Measurements from ENCODE around the gene COL9A3.

The COL9A3 gene

GRCh38 chr20:62819494-62820174, 2.8 kb downstream of the COL9A3 start:
- no peaks in the 10 kb centered on the region for H3K79me2 ChIP-seq (ENCODE audit: insufficient read depth, low read length)
- TF ChIP-seq CTCF (IDR thresholded peaks at IDR 0.05; ENCODE audit: insufficient read depth, low read length, poor library complexity, severe bottlenecking) (no peak), EZH2phosphoT487 (conservative IDR thresholded peaks at IDR 0.05; ENCODE audit: low read length) (no peak)
- no peak overlapping the region for H3K4me3 ChIP-seq (ENCODE audit: insufficient read depth, low read length, poor library complexity, severe bottlenecking)
- H3K36me3 ChIP-seq (ENCODE audit: low read length): no peaks in the 10 kb centered on the region
- no peaks in the 10 kb centered on the region for H3K27me3 ChIP-seq (ENCODE audit: low read length)
- no peak overlapping the region for H3K4me2 ChIP-seq (ENCODE audit: low read depth, low read length, poor library complexity, severe bottlenecking)
- no peak overlapping the region for H2AFZ ChIP-seq (ENCODE audit: low read depth, low read length, severe bottlenecking)
- no peak overlapping the region for H3K27ac ChIP-seq (ENCODE audit: low read depth, low read length)
- no peaks in the 10 kb centered on the region for H3F3A ChIP-seq (ENCODE audit: insufficient read depth)
- H3K9me3 ChIP-seq (ENCODE audit: insufficient read depth, low read length): no peaks in the 10 kb centered on the region
- H3K9me2 ChIP-seq (replicated peaks; ENCODE audit: insufficient read depth, low read length): no peaks in the 10 kb centered on the region
- no peak overlapping the region for H3K9ac ChIP-seq (ENCODE audit: low read length)
- no peaks in the 10 kb centered on the region for H4K20me1 ChIP-seq (ENCODE audit: low read depth, low read length)

- Histone ChIP-seq H2AFZ (ENCODE audit: low read depth, low read length, severe bottlenecking) (no peak overlapping the region), H3F3A (ENCODE audit: insufficient read depth) (no peaks in the 10 kb centered on the region), H3K9me3 (ENCODE audit: insufficient read depth, low read length) (no peaks in the 10 kb centered on the region), H3K27ac (ENCODE audit: low read depth, low read length) (no peak overlapping the region), H3K9ac (ENCODE audit: low read length) (no peak overlapping the region), H3K27me3 (ENCODE audit: low read length) (no peaks in the 10 kb centered on the region), H3K9me2 (replicated peaks; ENCODE audit: insufficient read depth, low read length) (no peaks in the 10 kb centered on the region), H3K79me2 (ENCODE audit: insufficient read depth, low read length) (no peaks in the 10 kb centered on the region), H4K20me1 (ENCODE audit: low read depth, low read length) (no peaks in the 10 kb centered on the region), H3K36me3 (ENCODE audit: low read length) (no peaks in the 10 kb centered on the region), H3K4me2 (ENCODE audit: low read depth, low read length, poor library complexity, severe bottlenecking) (no peak overlapping the region), H3K4me3 (ENCODE audit: insufficient read depth, low read length, poor library complexity, severe bottlenecking) (no peak overlapping the region)
- no peak for TF ChIP-seq CTCF (IDR thresholded peaks at IDR 0.05; ENCODE audit: insufficient read depth, low read length, poor library complexity, severe bottlenecking)
Measured at GRCh38 chr20:62820208-62820961, 3.5 kb downstream of the COL9A3 start.

GRCh38 chr20:62820962-62821725, 4.3 kb downstream of the COL9A3 start:
- no peak overlapping the region for H3K27ac ChIP-seq (ENCODE audit: low read depth, low read length)
- TF ChIP-seq CTCF (IDR thresholded peaks at IDR 0.05; ENCODE audit: insufficient read depth, low read length, poor library complexity, severe bottlenecking) (no peak), EZH2phosphoT487 (conservative IDR thresholded peaks at IDR 0.05; ENCODE audit: low read length) (no peak)
- H3K27me3 ChIP-seq (ENCODE audit: low read length): no peaks in the 10 kb centered on the region
- H3K9me2 ChIP-seq (replicated peaks; ENCODE audit: insufficient read depth, low read length): no peaks in the 10 kb centered on the region
- no peak overlapping the region for H3K4me3 ChIP-seq (ENCODE audit: insufficient read depth, low read length, poor library complexity, severe bottlenecking)
- no peak overlapping the region for H3K9ac ChIP-seq (ENCODE audit: low read length)
- H2AFZ ChIP-seq (ENCODE audit: low read depth, low read length, severe bottlenecking): no peak overlapping the region
- no peaks in the 10 kb centered on the region for H3K9me3 ChIP-seq (ENCODE audit: insufficient read depth, low read length)
- H4K20me1 ChIP-seq (ENCODE audit: low read depth, low read length): no peaks in the 10 kb centered on the region
- H3K36me3 ChIP-seq (ENCODE audit: low read length): no peaks in the 10 kb centered on the region
- no peaks in the 10 kb centered on the region for H3K79me2 ChIP-seq (ENCODE audit: insufficient read depth, low read length)
- no peaks in the 10 kb centered on the region for H3F3A ChIP-seq (ENCODE audit: insufficient read depth)
- H3K4me2 ChIP-seq (ENCODE audit: low read depth, low read length, poor library complexity, severe bottlenecking): no peak overlapping the region

Data from SU-DHL-6 (cell line).